WTC11 (cell line): ENCODE measurements around the gene SLC45A1. TPM values are rescaled to one million over a fixed set of nuclear protein-coding genes. Genes with fewer than 3 reads are reported as not detected.

Source experiments
- ATAC-seq: fragments of 200-7000 bp; cut with Tn5 transposase; 2 replicates; pipeline ENCODE4 v1.10.0; 2021; ENCODE audit warnings: mild to moderate bottlenecking, moderate library complexity
- CTCF ChIA-PET: fragments of 300-600 bp; sonication (Branson Sonifier 250); formaldehyde crosslinking; loops from one replicate; lab custom pipeline; 2021; ENCODE audit warnings: antibody characterized with exemption; lab: Charles Lee
- POLR2A ChIA-PET: fragments of 350-600 bp; sonication (Branson Sonifier 250); formaldehyde crosslinking; loops from one replicate; lab custom pipeline; 2021; ENCODE audit warnings: antibody characterized with exemption; lab: Charles Lee
- DNase-seq: peaks from one replicate; pipeline ENCODE4 v3.0.0; 2021; ENCODE audit warnings: low spot score
- H3K27ac Mint-ChIP-seq: 2 replicates; pipeline ENCODE4 v1.8.0; 2021; ENCODE audit warnings: mixed read lengths
- H3K27me3 Mint-ChIP-seq: 2 replicates; pipeline ENCODE4 v1.8.0; 2021; ENCODE audit warnings: low read depth, mild to moderate bottlenecking, moderate library complexity, mixed read lengths
- H3K36me3 Mint-ChIP-seq: 2 replicates; pipeline ENCODE4 v1.8.0; 2021; ENCODE audit warnings: mixed read lengths
- H3K4me1 Mint-ChIP-seq: 2 replicates; pipeline ENCODE4 v1.8.0; 2022; ENCODE audit warnings: mixed read lengths
- H3K4me3 Mint-ChIP-seq: 2 replicates; pipeline ENCODE4 v1.8.0; 2021; ENCODE audit warnings: mild to moderate bottlenecking, moderate library complexity, mixed read lengths
- H3K9me3 Mint-ChIP-seq: 2 replicates; pipeline ENCODE4 v1.8.0; 2021; ENCODE audit warnings: mixed read lengths
- ARID4B ChIP-seq: sonication (generic); formaldehyde crosslinking; IDR thresholded peaks from 2 replicates; pipeline ENCODE4 v1.8.0; 2023; ENCODE audit warnings: missing genetic modification reagents, mild to moderate bottlenecking, borderline replicate concordance
- CBFB ChIP-seq: sonication (generic); formaldehyde crosslinking; IDR thresholded peaks from 2 replicates; pipeline ENCODE4 v1.8.1; 2022; ENCODE audit warnings: mild to moderate bottlenecking, low read depth, missing genetic modification reagents
- ESRRA ChIP-seq: sonication (generic); formaldehyde crosslinking; IDR thresholded peaks from 2 replicates; pipeline ENCODE4 v1.8.1; 2022; ENCODE audit warnings: mild to moderate bottlenecking, missing genetic modification reagents, borderline replicate concordance
- GRHL2 ChIP-seq: fragments of 250-450 bp; sonication (Bioruptor Pico); IDR thresholded peaks from 2 replicates; pipeline ENCODE4 v1.8.0; 2022; ENCODE audit warnings: mild to moderate bottlenecking, moderate library complexity; ENCODE audit not compliant: insufficient replicate concordance, severe bottlenecking
- HMGA2 ChIP-seq: fragments of 250-450 bp; sonication (Bioruptor Pico); IDR thresholded peaks from 2 replicates; pipeline ENCODE4 v1.4.0; 2021; ENCODE audit warnings: mild to moderate bottlenecking, moderate library complexity
- IRF2 ChIP-seq: sonication (generic); formaldehyde crosslinking; IDR thresholded peaks from 2 replicates; pipeline ENCODE4 v1.8.0; 2022; ENCODE audit warnings: low read depth, missing genetic modification reagents, borderline replicate concordance
- NFATC4 ChIP-seq: fragments of 250-450 bp; sonication (Bioruptor Pico); IDR thresholded peaks from 2 replicates; pipeline ENCODE4 v1.9.0; 2021; ENCODE audit warnings: mild to moderate bottlenecking
- NR1H2 ChIP-seq: sonication (generic); formaldehyde crosslinking; IDR thresholded peaks from 2 replicates; pipeline ENCODE4 v1.9.0; 2021; ENCODE audit warnings: mild to moderate bottlenecking, moderate library complexity, missing genetic modification reagents
- NR2C2 ChIP-seq: sonication (generic); formaldehyde crosslinking; IDR thresholded peaks from 2 replicates; pipeline ENCODE4 v1.8.0; 2022; ENCODE audit warnings: mild to moderate bottlenecking, missing genetic modification reagents
- RELA ChIP-seq: sonication (generic); formaldehyde crosslinking; IDR thresholded peaks from 2 replicates; pipeline ENCODE4 v1.8.1; 2022; ENCODE audit warnings: missing genetic modification reagents, mild to moderate bottlenecking, borderline replicate concordance
- SMAD4 ChIP-seq: sonication (generic); formaldehyde crosslinking; IDR thresholded peaks from 2 replicates; pipeline ENCODE4 v1.8.0; 2022; ENCODE audit warnings: mild to moderate bottlenecking, missing genetic modification reagents
- TCF7 ChIP-seq: sonication (generic); formaldehyde crosslinking; IDR thresholded peaks from 2 replicates; pipeline ENCODE4 v1.8.0; 2022; ENCODE audit warnings: mild to moderate bottlenecking, low read depth, missing genetic modification reagents, moderate library complexity
- TEAD4 ChIP-seq: sonication (generic); formaldehyde crosslinking; IDR thresholded peaks from 2 replicates; pipeline ENCODE4 v1.8.0; 2022; ENCODE audit warnings: mild to moderate bottlenecking, missing genetic modification reagents
- ZNF138 ChIP-seq: sonication (generic); formaldehyde crosslinking; conservative IDR thresholded peaks from 2 replicates; pipeline ENCODE4 v1.8.1; 2022; ENCODE audit warnings: mild to moderate bottlenecking, moderate library complexity, missing genetic modification reagents
- ZNF396 ChIP-seq: fragments of 250-450 bp; sonication (Bioruptor Pico); IDR thresholded peaks from 2 replicates; pipeline ENCODE4 v1.8.0; 2021; ENCODE audit warnings: mild to moderate bottlenecking, moderate library complexity, borderline replicate concordance
- ZNF425 ChIP-seq: fragments of 250-450 bp; sonication (Bioruptor Pico); conservative IDR thresholded peaks from 2 replicates; pipeline ENCODE4 v1.9.0; 2021; ENCODE audit warnings: mild to moderate bottlenecking
- total RNA-seq: library from RNA; stranded (reverse); gene quantifications from 3 replicates; pipeline ENCODE4 v1.2.3, GENCODE V29; 2021
- TF ChIP-seq, protein P1 (sequence below): sonication (generic); formaldehyde crosslinking; IDR thresholded peaks from 2 replicates; pipeline ENCODE4 v1.8.0; 2022; ENCODE audit warnings: mild to moderate bottlenecking, missing genetic modification reagents
- TF ChIP-seq, protein P2 (sequence below): sonication (generic); formaldehyde crosslinking; IDR thresholded peaks from 2 replicates; pipeline ENCODE4 v1.8.0; 2022; ENCODE audit warnings: mild to moderate bottlenecking, missing genetic modification reagents

The SLC45A1 gene
- total RNA-seq, 1 experiment from 2014 or later, result 2.3 TPM

- POLR2A ChIA-PET, result no interaction called here
- Mint-ChIP-seq H3K4me3 (no peak overlapping the region), H3K36me3 (0 out of 2 replicates have a peak, but pooled peaks cover 3% of the 10 kb centered on the region), H3K9me3 (peaks cover 4% of the 10 kb centered on the region)
- CTCF ChIA-PET, result interaction anchor here (0.7 to 1.3 kb wide), 2 partner anchors 11 to 346 kb away, joined by 3 to 4 read pairs; no protein-coding TSS in a partner anchor
- ATAC-seq, result no peak
- DNase-seq, result no peak
- TF ChIP-seq TCF7 (CRISPR knock-in tag), result no peak
- TF ChIP-seq GRHL2, result no peak
- TF ChIP-seq RELA (CRISPR knock-in tag), result no peak
- no peak for TF ChIP-seq CBFB (CRISPR knock-in tag)
- TF ChIP-seq, protein P1, sequence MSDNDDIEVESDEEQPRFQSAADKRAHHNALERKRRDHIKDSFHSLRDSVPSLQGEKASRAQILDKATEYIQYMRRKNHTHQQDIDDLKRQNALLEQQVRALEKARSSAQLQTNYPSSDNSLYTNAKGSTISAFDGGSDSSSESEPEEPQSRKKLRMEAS (CRISPR knock-in tag), result no peak
- no peak for TF ChIP-seq NR1H2
- no peak for TF ChIP-seq NFATC4 (CRISPR knock-in tag)
- no peak for TF ChIP-seq IRF2 (CRISPR knock-in tag)
- no peak for TF ChIP-seq SMAD4 (CRISPR knock-in tag)
- TF ChIP-seq HMGA2 (CRISPR knock-in tag), result no peak
- TF ChIP-seq ARID4B (CRISPR knock-in tag), result no peak
- no peak for TF ChIP-seq ZNF425
- TF ChIP-seq, all 79 proteins: peak for 0
- Mint-ChIP-seq H3K27me3 (no peaks in the 10 kb centered on the region), H3K4me1 (no peaks in the 10 kb centered on the region), H3K27ac (no peak overlapping the region)
Measured at GRCh38 chr1:8337776-8338525, 20.0 kb downstream of the SLC45A1 start.

GRCh38 chr1:8338526-8339202 is 20.8 kb downstream of the SLC45A1 start:
- 0 out of 2 replicates have a peak, but pooled peaks cover 3% of the 10 kb centered on the region for H3K36me3 Mint-ChIP-seq
- H3K27ac Mint-ChIP-seq, result no peak overlapping the region
- CTCF ChIA-PET, result interaction anchor here (0.7 to 1.3 kb wide), 3 partner anchors 10 to 363 kb away, joined by 3 to 4 read pairs (median 4); no protein-coding TSS in a partner anchor
- POLR2A ChIA-PET, result no interaction called here
- ATAC-seq, result no peak
- H3K27me3 Mint-ChIP-seq, result no peaks in the 10 kb centered on the region
- H3K4me1 Mint-ChIP-seq, result no peaks in the 10 kb centered on the region
- H3K4me3 Mint-ChIP-seq, result no peak overlapping the region
- H3K9me3 Mint-ChIP-seq, result peaks cover 4% of the 10 kb centered on the region
- DNase-seq, result no peak
- TF ChIP-seq NR2C2 (no peak), ESRRA (CRISPR knock-in tag) (no peak), ZNF396 (CRISPR knock-in tag) (no peak), ZNF138 (CRISPR knock-in tag) (no peak), TEAD4 (CRISPR knock-in tag) (no peak)
- TF ChIP-seq, protein P2, sequence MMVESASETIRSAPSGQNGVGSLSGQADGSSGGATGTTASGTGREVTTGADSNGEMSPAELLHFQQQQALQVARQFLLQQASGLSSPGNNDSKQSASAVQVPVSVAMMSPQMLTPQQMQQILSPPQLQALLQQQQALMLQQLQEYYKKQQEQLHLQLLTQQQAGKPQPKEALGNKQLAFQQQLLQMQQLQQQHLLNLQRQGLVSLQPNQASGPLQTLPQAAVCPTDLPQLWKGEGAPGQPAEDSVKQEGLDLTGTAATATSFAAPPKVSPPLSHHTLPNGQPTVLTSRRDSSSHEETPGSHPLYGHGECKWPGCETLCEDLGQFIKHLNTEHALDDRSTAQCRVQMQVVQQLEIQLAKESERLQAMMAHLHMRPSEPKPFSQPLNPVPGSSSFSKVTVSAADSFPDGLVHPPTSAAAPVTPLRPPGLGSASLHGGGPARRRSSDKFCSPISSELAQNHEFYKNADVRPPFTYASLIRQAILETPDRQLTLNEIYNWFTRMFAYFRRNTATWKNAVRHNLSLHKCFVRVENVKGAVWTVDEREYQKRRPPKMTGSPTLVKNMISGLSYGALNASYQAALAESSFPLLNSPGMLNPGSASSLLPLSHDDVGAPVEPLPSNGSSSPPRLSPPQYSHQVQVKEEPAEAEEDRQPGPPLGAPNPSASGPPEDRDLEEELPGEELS (CRISPR knock-in tag), result no peak
